Mucosa of descending colon (tissue), 3 donors: ENCODE results near the gene DOK7. TPM values are rescaled to one million over a fixed set of nuclear protein-coding genes. Genes with fewer than 3 reads are reported as not detected.

Experiments
- ATAC-seq: fragments of 200-7000 bp; cut with Tn5 transposase; one replicate; pipeline ENCODE4 v1.9.1; 2020; ENCODE audit warnings: mild to moderate bottlenecking, moderate library complexity
- DNase-seq, 3 donors: peaks; one replicate each; pipeline ENCODE4 v3.0.0-alpha.2; 2020
- H3K36me3 ChIP-seq: fragments of 200-600 bp; one replicate; pipeline ENCODE4 v1.8.0; 2021; ENCODE audit warnings: low read depth, mild to moderate bottlenecking
- H3K4me1 ChIP-seq: fragments of 200-600 bp; one replicate; pipeline ENCODE4 v1.8.0; 2021; ENCODE audit warnings: low read depth, mild to moderate bottlenecking
- H3K4me3 ChIP-seq: fragments of 200-600 bp; one replicate; pipeline ENCODE4 v1.8.0; 2021; ENCODE audit warnings: mild to moderate bottlenecking
- H3K9me3 ChIP-seq: fragments of 200-600 bp; one replicate; pipeline ENCODE4 v1.8.0; 2021; ENCODE audit warnings: mild to moderate bottlenecking
- intact Hi-C, 2 donors: fragments of 100-400 bp; cut with DNase I in 1 of 2; cut with micrococcal nuclease in 1 of 2; formaldehyde crosslinking; loops; one replicate each; pipeline versions ENCODE4 v1.11.0 to v1.11.1; 2022; cut with DNase I, micrococcal nuclease
- total RNA-seq, 3 donors: library from RNA; stranded (reverse); fragmentation: NEBNext Ultra II Directional in 2 of 3; extraction: Animal tissue kit (Norgen Biotek cat#: 25700) in 2 of 3; gene quantifications; one replicate each; pipeline versions ENCODE4 v1.2.1 to v1.2.4, GENCODE V29; 2021 to 2023
- TF ChIP-seq, protein P1 (sequence below): fragments of 200-600 bp; IDR thresholded peaks from one replicate; pipeline ENCODE4 v1.8.0; 2022; ENCODE audit warnings: antibody characterized with exemption, mild to moderate bottlenecking
- donor health status: DM: no; HTN: no; CAD: no; lungs with moderate emphysema.
- donor health status: DM: no; HTN: no; CAD: no.
- donor health status: DM: no; HTN: yes; CAD: no.

Gene DOK7
- total RNA-seq, 3 donors from 2014 or later, result 0.28 to 0.61 (median 0.39) TPM

DNA sequence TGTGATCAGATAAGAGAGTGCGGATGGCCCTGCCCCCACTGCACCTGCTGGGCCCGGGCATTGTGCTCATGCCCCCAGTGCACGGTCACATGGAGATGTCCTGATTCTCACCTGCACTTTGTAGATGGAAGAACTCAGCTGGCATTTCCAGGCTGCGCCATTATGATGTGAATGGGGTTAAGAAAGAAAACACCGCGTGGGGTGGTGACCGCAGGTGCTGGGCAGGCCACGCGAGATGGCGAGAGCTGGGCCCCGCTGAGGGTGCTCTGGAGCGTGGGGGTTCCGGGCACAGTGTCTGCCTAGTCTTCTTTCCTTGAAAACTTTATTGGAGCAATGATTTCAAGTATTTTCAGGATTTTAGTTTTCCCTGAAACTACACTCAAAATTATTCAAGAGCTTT, 39.2 kb upstream of the DOK7 start:
- no peak for ATAC-seq
- no peaks in the 10 kb centered on the region for H3K9me3 ChIP-seq
- intact Hi-C loops, result no loop called here
- no peaks in the 10 kb centered on the region for H3K36me3 ChIP-seq
- DNase-seq, result no peak
- no peak overlapping the region for H3K4me3 ChIP-seq
- no peaks in the 10 kb centered on the region for H3K4me1 ChIP-seq
- TF ChIP-seq, protein P1, sequence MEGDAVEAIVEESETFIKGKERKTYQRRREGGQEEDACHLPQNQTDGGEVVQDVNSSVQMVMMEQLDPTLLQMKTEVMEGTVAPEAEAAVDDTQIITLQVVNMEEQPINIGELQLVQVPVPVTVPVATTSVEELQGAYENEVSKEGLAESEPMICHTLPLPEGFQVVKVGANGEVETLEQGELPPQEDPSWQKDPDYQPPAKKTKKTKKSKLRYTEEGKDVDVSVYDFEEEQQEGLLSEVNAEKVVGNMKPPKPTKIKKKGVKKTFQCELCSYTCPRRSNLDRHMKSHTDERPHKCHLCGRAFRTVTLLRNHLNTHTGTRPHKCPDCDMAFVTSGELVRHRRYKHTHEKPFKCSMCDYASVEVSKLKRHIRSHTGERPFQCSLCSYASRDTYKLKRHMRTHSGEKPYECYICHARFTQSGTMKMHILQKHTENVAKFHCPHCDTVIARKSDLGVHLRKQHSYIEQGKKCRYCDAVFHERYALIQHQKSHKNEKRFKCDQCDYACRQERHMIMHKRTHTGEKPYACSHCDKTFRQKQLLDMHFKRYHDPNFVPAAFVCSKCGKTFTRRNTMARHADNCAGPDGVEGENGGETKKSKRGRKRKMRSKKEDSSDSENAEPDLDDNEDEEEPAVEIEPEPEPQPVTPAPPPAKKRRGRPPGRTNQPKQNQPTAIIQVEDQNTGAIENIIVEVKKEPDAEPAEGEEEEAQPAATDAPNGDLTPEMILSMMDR, result no peak

DNA sequence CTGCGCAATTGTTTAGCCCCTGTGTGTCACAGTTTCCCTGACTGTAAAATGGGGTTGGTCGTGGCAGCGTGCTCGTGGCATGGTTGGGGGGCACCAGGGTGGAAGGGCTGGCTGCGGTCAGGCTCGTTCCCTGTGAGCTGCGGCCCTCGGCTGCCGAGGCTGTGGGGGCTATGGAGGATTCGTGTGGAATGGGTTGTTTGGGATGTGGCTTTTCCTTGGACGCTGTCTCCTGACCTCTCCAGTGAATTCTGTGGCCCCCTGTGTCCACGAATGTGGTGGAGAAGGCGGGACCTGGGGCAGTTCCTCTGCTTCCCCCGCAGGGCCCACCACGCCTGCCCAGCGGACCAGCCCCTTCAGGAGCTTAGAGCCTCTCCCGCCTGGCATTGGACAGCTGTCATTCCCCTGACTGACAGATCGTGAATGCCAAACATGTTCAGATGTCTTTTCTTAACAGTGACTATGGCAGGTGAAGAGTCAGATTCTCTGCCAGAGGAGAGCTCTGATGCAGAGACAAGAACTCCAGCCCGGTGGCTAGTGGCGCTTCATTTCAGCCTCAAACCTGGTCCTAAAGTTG, 38.5 kb upstream of the DOK7 start:
- Histone ChIP-seq H3K36me3 (no peaks in the 10 kb centered on the region), H3K9me3 (no peaks in the 10 kb centered on the region), H3K4me3 (no peak overlapping the region), H3K4me1 (no peaks in the 10 kb centered on the region)
- TF ChIP-seq, protein P1, result no peak
- intact Hi-C loops, result no loop called here
- DNase-seq (no peak), ATAC-seq (no peak)

DNA sequence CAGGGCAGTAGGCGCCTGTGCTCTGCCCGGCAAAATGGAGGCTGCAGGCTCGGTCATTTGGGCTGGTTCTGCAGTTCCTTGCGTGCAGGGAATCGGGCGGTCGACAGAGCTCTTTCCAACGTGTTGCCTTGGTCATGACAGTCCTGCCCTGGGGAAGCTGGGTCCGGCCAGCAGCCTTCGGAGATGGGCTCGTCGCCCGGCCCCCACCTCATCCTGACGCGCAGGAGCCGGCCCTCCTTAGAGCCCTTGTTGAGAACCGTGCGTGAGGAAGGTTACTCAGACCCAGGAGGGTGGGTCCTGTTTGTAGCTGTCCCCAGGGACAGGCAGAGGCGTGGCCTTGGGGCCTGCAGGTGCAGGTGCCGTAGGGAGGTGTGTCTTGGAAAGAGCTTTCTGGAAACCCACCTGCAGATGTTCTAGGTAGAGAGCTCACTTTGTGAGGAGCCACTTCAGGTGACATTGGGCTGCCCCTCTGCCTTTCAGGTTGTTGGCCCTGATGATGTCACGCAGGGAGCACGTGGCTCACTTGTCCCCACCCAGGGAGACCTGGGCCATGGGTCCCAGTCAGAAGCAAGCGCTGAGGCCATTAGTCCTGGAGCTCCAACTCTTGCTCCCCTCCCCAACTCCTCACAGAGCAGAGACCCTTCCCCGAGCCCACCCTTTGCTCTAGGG, 36.5 kb upstream of the DOK7 start:
- intact Hi-C loops, result no loop called here
- DNase-seq, result no peak
- no peaks in the 10 kb centered on the region for H3K36me3 ChIP-seq
- TF ChIP-seq, protein P1, result no peak
- H3K9me3 ChIP-seq, result no peaks in the 10 kb centered on the region
- ATAC-seq, result no peak
- H3K4me1 ChIP-seq, result no peaks in the 10 kb centered on the region
- H3K4me3 ChIP-seq, result no peak overlapping the region

DNA sequence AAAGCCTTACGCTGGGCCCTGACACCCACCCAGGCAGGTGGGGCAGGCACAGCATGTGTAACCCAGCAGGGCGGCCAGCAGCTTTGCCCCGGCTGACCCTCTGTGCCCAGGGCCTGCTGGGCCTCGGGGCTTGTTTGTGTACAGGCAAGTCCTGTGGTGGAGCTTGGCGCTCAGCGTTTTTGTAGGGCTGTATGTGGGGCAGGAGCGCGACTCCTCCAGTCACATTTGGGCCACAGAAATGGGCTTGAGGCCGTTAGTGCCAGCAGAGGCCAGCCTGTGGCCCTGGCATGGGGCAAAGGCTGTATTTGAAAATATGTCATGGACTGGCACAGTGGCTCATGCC, 36.0 kb upstream of the DOK7 start:
- no peak overlapping the region for H3K4me3 ChIP-seq

DNA sequence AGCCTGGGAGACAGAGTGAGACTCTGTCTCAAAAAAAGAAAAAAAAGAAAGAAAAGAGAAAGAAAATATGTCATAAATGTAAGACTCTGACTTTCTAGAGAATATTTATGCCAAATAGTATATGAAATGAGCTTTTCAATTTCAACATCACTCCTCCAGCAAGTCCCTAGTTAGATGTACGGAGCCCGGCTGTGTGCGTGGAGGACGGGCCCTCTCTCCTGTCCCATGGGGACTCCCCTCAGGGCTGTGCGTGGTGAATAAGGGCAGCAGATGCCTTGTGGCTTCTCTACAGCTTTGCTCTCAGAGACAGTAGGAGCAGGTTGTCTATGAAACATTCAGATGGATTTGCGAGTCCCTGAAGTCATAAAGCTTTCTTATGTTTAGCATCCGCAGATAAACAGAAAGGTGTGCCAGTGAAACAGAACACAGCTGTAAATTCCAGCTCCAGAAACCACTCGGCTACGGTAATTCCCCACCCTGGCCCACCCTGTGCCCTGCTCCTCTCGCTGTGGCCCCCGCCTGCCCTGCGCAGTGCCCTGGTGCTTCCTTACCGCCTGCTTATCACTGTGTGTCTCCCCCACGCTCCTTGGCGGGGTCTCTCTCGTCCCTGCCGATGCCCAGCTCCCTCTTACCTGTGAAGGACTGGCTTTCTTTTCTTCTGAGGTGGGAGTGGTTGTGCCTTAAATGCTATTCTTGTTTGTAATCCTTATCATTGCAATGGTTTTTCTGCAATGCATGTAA, 35.2 kb upstream of the DOK7 start:
- ATAC-seq, result no peak
- no peak for DNase-seq
- Histone ChIP-seq H3K4me1 (no peaks in the 10 kb centered on the region), H3K4me3 (no peak overlapping the region), H3K9me3 (no peaks in the 10 kb centered on the region), H3K36me3 (no peaks in the 10 kb centered on the region)
- TF ChIP-seq, protein P1, result no peak
- intact Hi-C loops, result no loop called here

More for the DNA sequence above, 36.0 kb upstream of the DOK7 start:
- ATAC-seq, result no peak
- TF ChIP-seq, protein P1, result no peak
- no peaks in the 10 kb centered on the region for H3K36me3 ChIP-seq
- no peaks in the 10 kb centered on the region for H3K4me1 ChIP-seq
- DNase-seq, result no peak
- intact Hi-C loops, result no loop called here
- no peaks in the 10 kb centered on the region for H3K9me3 ChIP-seq
